BJ (cell line): ENCODE data around the gene KRT9. TPM values are rescaled to one million over a fixed set of nuclear protein-coding genes. Genes with fewer than 3 reads are reported as not detected.

Experiments
- CTCF ChIA-PET: fragments of 350-600 bp; formaldehyde crosslinking; extraction: SDS; loops from one replicate; lab custom pipeline; 2021; ENCODE audit warnings: antibody characterized with exemption, inconsistent platforms; lab: Yijun Ruan, JAX
- POLR2A ChIA-PET: fragments of 300-600 bp; sonication (Branson Sonifier 250); formaldehyde crosslinking; extraction: SDS; loops from one replicate; lab custom pipeline; 2021; ENCODE audit warnings: antibody characterized with exemption; lab: Charles Lee
- DNase-seq: peaks from one replicate; pipeline ENCODE4 v3.0.0-alpha.2; 2011; ENCODE audit warnings: low read depth
- H3K27me3 ChIP-seq: 2 replicates; pipeline ENCODE4 v1.6.0; 2011; ENCODE audit warnings: low read length; ENCODE audit not compliant: control insufficient read depth, insufficient read depth
- H3K36me3 ChIP-seq: 2 replicates; pipeline ENCODE4 v1.5.1; 2011; ENCODE audit warnings: low read length; ENCODE audit not compliant: control insufficient read depth, insufficient read depth
- H3K4me3 ChIP-seq: 2 replicates; pipeline ENCODE4 v1.5.1; 2011; ENCODE audit warnings: low read depth, mild to moderate bottlenecking, control low read depth, low read length
- polyA plus RNA-seq: library from polyadenylated mRNA; depleted of rRNA; stranded (reverse); fragments of >200 nt; gene quantifications from 2 replicates; pipeline ENCODE4 v1.2.3, GENCODE V29; 2011
- TF ChIP-seq, protein P1 (sequence below): IDR thresholded peaks from 2 replicates; pipeline ENCODE4 v1.5.1; 2011; ENCODE audit warnings: low read depth, mild to moderate bottlenecking, control low read depth, inconsistent platforms, low read length, moderate library complexity; ENCODE audit not compliant: insufficient read depth

Gene KRT9
- polyA plus RNA-seq, 1 experiment = not detected

DNA sequence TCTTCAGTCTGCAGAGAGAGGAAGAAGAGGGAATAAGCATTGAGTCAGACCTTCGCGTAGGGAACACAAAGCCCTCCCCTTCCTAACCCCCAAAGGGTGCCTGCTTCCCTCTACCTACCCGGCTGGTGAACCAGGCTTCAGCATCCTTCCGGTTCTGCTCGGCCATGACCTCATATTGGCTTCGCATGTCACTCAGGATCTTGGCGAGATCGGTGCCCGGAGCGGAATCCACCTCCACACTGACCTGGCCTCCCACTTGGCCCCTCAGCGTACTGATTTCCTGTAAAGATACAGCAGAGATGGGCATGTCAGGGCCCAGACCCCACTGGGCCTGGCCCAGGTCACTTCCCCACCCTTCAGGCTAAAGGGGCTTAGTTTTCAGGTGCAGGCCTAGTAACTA, 47.6 kb downstream of the KRT9 start:
- DNase-seq = no peak
- no peak overlapping the region for H3K4me3 ChIP-seq
- H3K27me3 ChIP-seq = no peaks in the 10 kb centered on the region
- POLR2A ChIA-PET = no interaction called here
- CTCF ChIA-PET = no interaction called here
- TF ChIP-seq, protein P1, sequence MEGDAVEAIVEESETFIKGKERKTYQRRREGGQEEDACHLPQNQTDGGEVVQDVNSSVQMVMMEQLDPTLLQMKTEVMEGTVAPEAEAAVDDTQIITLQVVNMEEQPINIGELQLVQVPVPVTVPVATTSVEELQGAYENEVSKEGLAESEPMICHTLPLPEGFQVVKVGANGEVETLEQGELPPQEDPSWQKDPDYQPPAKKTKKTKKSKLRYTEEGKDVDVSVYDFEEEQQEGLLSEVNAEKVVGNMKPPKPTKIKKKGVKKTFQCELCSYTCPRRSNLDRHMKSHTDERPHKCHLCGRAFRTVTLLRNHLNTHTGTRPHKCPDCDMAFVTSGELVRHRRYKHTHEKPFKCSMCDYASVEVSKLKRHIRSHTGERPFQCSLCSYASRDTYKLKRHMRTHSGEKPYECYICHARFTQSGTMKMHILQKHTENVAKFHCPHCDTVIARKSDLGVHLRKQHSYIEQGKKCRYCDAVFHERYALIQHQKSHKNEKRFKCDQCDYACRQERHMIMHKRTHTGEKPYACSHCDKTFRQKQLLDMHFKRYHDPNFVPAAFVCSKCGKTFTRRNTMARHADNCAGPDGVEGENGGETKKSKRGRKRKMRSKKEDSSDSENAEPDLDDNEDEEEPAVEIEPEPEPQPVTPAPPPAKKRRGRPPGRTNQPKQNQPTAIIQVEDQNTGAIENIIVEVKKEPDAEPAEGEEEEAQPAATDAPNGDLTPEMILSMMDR = no peak
- peaks cover 4% of the 10 kb centered on the region for H3K36me3 ChIP-seq

DNA sequence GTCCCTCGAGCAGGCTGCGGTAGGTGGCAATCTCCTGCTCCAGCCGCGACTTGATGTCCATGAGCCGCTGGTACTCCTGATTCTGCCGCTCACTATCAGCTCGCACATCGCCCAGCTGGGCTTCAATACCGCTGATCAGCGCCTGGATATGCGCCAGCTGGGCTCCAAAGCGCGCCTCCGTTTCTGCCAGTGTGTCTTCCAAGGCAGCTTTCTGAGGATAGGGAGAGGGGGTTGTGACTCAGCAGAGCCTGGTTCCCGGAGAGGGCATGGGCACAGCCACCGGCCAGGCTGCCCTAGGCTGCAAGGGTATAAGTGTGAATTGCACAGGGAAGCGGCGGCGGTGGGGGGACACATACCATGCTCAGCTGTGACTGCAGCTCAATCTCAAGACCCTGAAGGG, 48.1 kb downstream of the KRT9 start:
- DNase-seq = no peak
- ChIA-PET POLR2A (no interaction called here), CTCF (no interaction called here)
- no peak overlapping the region for H3K4me3 ChIP-seq
- TF ChIP-seq, protein P1 = no peak
- no peaks in the 10 kb centered on the region for H3K27me3 ChIP-seq
- peaks cover 4% of the 10 kb centered on the region for H3K36me3 ChIP-seq

DNA sequence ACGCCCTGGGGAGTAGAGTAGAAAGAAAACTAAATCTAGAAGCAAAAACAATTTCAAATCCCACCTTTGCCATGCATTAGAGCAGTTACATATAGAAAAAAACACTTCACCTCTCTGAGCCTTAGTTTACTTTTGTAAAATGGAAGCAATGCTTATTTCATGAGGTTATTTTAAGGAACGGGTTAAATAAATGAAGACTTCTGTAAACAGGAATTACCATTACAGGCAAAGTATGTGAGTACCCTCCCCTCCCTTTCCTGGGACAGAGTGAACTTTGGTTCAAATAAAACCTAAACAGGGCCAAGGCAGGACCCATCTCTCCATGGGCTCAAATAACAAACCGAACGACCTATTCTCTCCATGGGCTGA, 48.6 kb downstream of the KRT9 start:
- Histone ChIP-seq H3K4me3 (no peak overlapping the region), H3K27me3 (no peaks in the 10 kb centered on the region), H3K36me3 (peaks cover 4% of the 10 kb centered on the region)
- CTCF ChIA-PET = no interaction called here
- no peak for DNase-seq
- TF ChIP-seq, protein P1 = no peak
- POLR2A ChIA-PET = no interaction called here

DNA sequence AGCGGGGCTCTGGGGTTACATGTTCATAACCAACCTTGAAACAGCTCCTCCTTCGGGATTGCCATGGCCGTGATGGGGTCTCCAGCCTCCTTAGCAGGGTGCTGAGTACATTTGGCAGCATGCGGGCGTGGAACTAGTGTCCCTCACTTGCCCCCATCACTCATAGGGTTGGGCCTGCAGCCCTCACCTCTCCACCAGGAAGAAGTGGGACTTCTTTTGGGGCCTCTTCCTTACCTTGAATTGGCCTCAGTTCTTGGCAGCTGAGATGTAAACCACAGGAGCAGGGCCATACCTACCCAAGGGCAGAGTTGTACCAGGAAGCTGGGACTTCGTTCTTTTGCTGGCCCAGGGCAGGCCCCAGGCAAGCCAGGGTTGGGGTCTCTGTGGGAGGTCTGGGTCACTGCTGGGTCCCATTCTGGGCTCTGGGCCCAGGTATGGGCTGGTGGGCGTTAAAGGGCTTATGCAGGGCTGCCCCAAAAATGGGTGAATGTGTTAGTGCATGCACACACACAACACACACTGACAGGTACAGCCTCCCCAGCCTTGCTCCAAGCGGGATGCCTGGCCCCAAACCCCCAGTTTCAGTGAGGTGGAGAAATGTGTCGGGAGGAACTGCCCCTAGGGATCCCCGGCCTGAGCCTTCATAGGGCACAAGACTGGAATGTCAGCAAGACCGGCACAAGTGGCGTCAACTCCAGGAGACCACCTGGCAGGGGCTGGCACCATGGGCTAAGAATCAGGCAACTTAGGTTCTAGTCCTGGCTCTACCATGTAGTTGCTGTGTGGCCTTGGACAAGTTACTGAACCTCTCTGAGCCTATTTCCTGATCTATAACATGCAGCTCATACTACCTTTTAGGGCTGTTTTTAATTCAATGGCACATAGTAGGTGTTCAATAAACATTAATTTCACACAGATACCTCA, 49.3 kb downstream of the KRT9 start:
- ChIA-PET POLR2A (no interaction called here), CTCF (interaction anchor here (1.0 to 1.6 kb wide), 4 partner anchors 25 to 141 kb away, joined by 4 to 5 read pairs (median 4); no protein-coding TSS in a partner anchor)
- TF ChIP-seq, protein P1 = no peak
- Histone ChIP-seq H3K36me3 (peaks cover 4% of the 10 kb centered on the region), H3K27me3 (no peaks in the 10 kb centered on the region), H3K4me3 (no peak overlapping the region)
- DNase-seq = no peak

DNA sequence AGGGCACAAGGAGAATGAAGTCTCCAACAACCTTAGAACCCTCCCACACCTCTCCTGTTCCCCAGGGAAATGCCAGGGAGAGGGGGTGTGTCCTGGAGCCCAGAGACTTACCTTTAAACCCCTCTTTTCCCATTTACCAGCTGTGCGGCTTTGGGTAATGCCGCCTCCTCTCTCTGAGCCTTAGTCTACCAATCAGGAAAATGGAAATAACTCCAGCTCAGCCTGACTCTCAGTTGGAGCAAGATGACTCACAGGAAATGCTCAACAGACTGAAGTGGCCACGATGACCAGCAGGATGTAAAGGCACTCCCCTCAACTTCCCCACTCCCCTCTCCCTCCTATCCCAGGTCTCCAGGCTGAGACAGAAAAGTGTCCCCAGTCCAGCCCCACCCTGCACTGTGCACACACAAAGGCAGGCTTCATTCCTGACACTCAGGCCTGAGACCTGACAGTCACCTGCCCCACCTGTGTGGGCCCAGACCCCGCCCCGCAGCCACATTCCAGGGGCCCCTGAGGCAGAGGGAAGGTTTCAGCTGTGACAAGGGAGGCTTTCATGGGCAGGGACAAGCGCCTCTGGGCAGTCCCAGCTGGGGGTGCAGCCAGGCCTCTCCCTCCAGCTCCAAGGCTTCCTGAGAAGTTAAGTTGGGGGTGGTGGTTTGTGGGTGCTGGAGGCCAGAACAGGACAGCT, 50.1 kb downstream of the KRT9 start:
- Histone ChIP-seq H3K36me3 (peaks cover 4% of the 10 kb centered on the region), H3K27me3 (no peaks in the 10 kb centered on the region), H3K4me3 (no peak overlapping the region)
- no peak for DNase-seq
- TF ChIP-seq, protein P1 = 0 out of 2 replicates have a peak, but pooled peaks have one; percentile 2
- ChIA-PET CTCF (interaction anchor here (0.5 to 1.6 kb wide), 5 partner anchors 26 to 141 kb away, joined by 3 to 5 read pairs (median 4); no protein-coding TSS in a partner anchor), POLR2A (no interaction called here)
